ENCODE data around the gene TAT. TPM values are rescaled to one million over a fixed set of nuclear protein-coding genes. Genes with fewer than 3 reads are reported as not detected.
A peak's percentile ranks its signal among the peaks of the same experiment; 100 is the strongest.
"Not testable (repeated sequence)": the region's sequence is repeated elsewhere in the genome, so short reads cannot be mapped to it uniquely, and the experiment has no call there.

The TAT gene
- total RNA-seq, 1 donor from 2014 or later = not detected

- Mint-ChIP-seq H3K27ac (no peak overlapping the region), H3K36me3 (peaks cover 2% of the 10 kb centered on the region), H3K4me3 (peak overlapping the region; percentile 92), H3K9me3 (peaks cover 17% of the 10 kb centered on the region), H3K4me1 (peaks cover 9% of the 10 kb centered on the region), H3K27me3 (ENCODE audit: insufficient read depth, low read depth) (peaks cover 5% of the 10 kb centered on the region)
- H3K4me1 ChIP-seq = peaks cover 5% of the 10 kb centered on the region
- H3F3A ChIP-seq (ENCODE audit: low read depth) = peaks cover 5% of the 10 kb centered on the region
- H3K27ac ChIP-seq = no peak overlapping the region
- peak overlapping the region; percentile 64 for H3K4me3 ChIP-seq
- H3K27me3 ChIP-seq = no peaks in the 10 kb centered on the region
- no peaks in the 10 kb centered on the region for H4K20me1 ChIP-seq (ENCODE audit: low read depth)
- no peaks in the 10 kb centered on the region for H3K9me3 ChIP-seq (ENCODE audit: low read depth)
- no peak overlapping the region for H3K9ac ChIP-seq
- no peaks in the 10 kb centered on the region for H3K79me2 ChIP-seq (ENCODE audit: low read depth)
- TF ChIP-seq EZH2phosphoT487 (IDR thresholded peaks at IDR 0.05) = no peak
- TF ChIP-seq EZH2 (IDR thresholded peaks at IDR 0.05) = no peak
- TF ChIP-seq, protein P1, sequence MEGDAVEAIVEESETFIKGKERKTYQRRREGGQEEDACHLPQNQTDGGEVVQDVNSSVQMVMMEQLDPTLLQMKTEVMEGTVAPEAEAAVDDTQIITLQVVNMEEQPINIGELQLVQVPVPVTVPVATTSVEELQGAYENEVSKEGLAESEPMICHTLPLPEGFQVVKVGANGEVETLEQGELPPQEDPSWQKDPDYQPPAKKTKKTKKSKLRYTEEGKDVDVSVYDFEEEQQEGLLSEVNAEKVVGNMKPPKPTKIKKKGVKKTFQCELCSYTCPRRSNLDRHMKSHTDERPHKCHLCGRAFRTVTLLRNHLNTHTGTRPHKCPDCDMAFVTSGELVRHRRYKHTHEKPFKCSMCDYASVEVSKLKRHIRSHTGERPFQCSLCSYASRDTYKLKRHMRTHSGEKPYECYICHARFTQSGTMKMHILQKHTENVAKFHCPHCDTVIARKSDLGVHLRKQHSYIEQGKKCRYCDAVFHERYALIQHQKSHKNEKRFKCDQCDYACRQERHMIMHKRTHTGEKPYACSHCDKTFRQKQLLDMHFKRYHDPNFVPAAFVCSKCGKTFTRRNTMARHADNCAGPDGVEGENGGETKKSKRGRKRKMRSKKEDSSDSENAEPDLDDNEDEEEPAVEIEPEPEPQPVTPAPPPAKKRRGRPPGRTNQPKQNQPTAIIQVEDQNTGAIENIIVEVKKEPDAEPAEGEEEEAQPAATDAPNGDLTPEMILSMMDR (IDR thresholded peaks at IDR 0.05) = no peak
- no peaks in the 10 kb centered on the region for H3K36me3 ChIP-seq
- H3K4me2 ChIP-seq = peak overlapping the region; percentile 84
- peak overlapping the region; percentile 48 for H2AFZ ChIP-seq (replicated peaks)
- DNase-seq (ENCODE audit: low spot score) = no peak
Observed at GRCh38 chr16:71565812-71566700, 10.8 kb downstream of the TAT start.

DNA sequence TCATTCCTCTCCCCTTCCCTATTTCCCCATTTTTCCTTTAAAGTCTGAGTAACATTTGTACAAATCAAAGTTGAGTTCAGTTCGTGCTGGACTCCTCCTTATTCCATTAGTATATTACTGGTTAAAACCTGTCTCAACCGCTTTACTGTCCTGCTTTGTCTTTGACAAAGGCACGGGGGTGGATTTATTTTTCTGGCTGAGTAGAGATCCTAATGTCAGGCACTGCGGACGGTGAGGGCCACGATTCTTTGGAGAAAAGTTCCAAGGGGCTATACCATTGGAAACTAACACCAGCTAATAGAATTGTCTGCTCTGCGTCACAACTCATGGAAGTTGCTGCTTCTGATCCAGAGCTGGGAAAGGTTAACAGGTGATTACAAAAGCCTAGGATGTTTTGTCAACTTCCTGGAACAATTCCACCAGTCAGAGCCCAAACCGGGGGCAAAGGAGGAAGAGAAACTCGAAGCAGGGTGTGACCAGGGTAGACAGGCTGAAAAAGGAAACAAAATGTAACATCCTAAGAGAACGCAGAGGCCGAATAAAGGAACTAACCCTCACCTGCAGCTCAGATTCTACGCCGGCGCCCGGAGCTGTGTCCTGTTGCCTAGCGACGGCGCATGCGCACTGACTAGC, 12.4 kb downstream of the TAT start:
- Mint-ChIP-seq H3K4me3 (peak overlapping the region; percentile 92), H3K36me3 (peaks cover 2% of the 10 kb centered on the region), H3K27me3 (ENCODE audit: insufficient read depth, low read depth) (peaks cover 3% of the 10 kb centered on the region), H3K4me1 (peaks cover 9% of the 10 kb centered on the region), H3K9me3 (peaks cover 17% of the 10 kb centered on the region), H3K27ac (peak overlapping the region; percentile 9)
- Histone ChIP-seq H3K4me3 (peak overlapping the region; percentile 64), H3K79me2 (ENCODE audit: low read depth) (no peaks in the 10 kb centered on the region), H3K4me1 (peaks cover 5% of the 10 kb centered on the region), H4K20me1 (ENCODE audit: low read depth) (no peaks in the 10 kb centered on the region), H3K36me3 (no peaks in the 10 kb centered on the region), H3K27ac (no peak overlapping the region), H2AFZ (replicated peaks) (peak overlapping the region; percentile 93), H3K4me2 (peak overlapping the region; percentile 84), H3K9ac (peak overlapping the region; percentile 6), H3F3A (ENCODE audit: low read depth) (peaks cover 5% of the 10 kb centered on the region), H3K9me3 (ENCODE audit: low read depth) (no peaks in the 10 kb centered on the region), H3K27me3 (no peaks in the 10 kb centered on the region)
- TF ChIP-seq EZH2phosphoT487 (IDR thresholded peaks at IDR 0.05) (no peak), EZH2 (IDR thresholded peaks at IDR 0.05) (no peak)
- TF ChIP-seq, protein P1 (IDR thresholded peaks at IDR 0.05) = no peak
- peak; percentile 57 for DNase-seq (ENCODE audit: low spot score)

- Histone ChIP-seq H3K4me3 (no peak overlapping the region), H3K4me2 (no peak overlapping the region), H3K9ac (no peak overlapping the region), H3K27me3 (peaks cover 15% of the 10 kb centered on the region), H2AFZ (replicated peaks) (no peak overlapping the region), H3K36me3 (no peaks in the 10 kb centered on the region), H3K27ac (no peak overlapping the region), H3K4me1 (peaks cover 5% of the 10 kb centered on the region), H3F3A (ENCODE audit: low read depth) (peaks cover 5% of the 10 kb centered on the region), H3K79me2 (ENCODE audit: low read depth) (no peaks in the 10 kb centered on the region), H3K9me3 (ENCODE audit: low read depth) (no peaks in the 10 kb centered on the region), H4K20me1 (ENCODE audit: low read depth) (no peaks in the 10 kb centered on the region)
- no peak for DNase-seq (ENCODE audit: low spot score)
- no peak overlapping the region for H3K27ac Mint-ChIP-seq
- H3K4me3 Mint-ChIP-seq = no peak overlapping the region
- H3K36me3 Mint-ChIP-seq = peaks cover 2% of the 10 kb centered on the region
- TF ChIP-seq, protein P1 (IDR thresholded peaks at IDR 0.05) = no peak
- no peak for TF ChIP-seq EZH2phosphoT487 (IDR thresholded peaks at IDR 0.05)
- TF ChIP-seq EZH2 (IDR thresholded peaks at IDR 0.05) = no peak
- H3K4me1 Mint-ChIP-seq = peaks cover 9% of the 10 kb centered on the region
- peaks cover 17% of the 10 kb centered on the region for H3K9me3 Mint-ChIP-seq
- H3K27me3 Mint-ChIP-seq (ENCODE audit: insufficient read depth, low read depth) = peaks cover 3% of the 10 kb centered on the region
Observed at GRCh38 chr16:71562552-71562951, 14.3 kb downstream of the TAT start.

- DNase-seq (ENCODE audit: low spot score) = not testable (repeated sequence)
Observed at GRCh38 chr16:71561886-71562285, 15.0 kb downstream of the TAT start.

More at GRCh38 chr16:71561886-71562285, 15.0 kb downstream of the TAT start:
- H2AFZ ChIP-seq (replicated peaks); H3K36me3 ChIP-seq; H3K4me1 ChIP-seq; H4K20me1 ChIP-seq (ENCODE audit: low read depth); H3K9me3 ChIP-seq (ENCODE audit: low read depth); H3K4me3 Mint-ChIP-seq; H3K27ac Mint-ChIP-seq; H3K27ac ChIP-seq; H3K4me3 ChIP-seq; H3K4me1 Mint-ChIP-seq; H3K4me2 ChIP-seq; H3K79me2 ChIP-seq (ENCODE audit: low read depth); H3F3A ChIP-seq (ENCODE audit: low read depth); H3K36me3 Mint-ChIP-seq; H3K27me3 Mint-ChIP-seq (ENCODE audit: insufficient read depth, low read depth); H3K9ac ChIP-seq: not testable (repeated sequence)
- peaks cover 17% of the 10 kb centered on the region for H3K9me3 Mint-ChIP-seq
- peaks cover 16% of the 10 kb centered on the region for H3K27me3 ChIP-seq

Data from neural progenitor cell (in vitro differentiated cells).